Stimulated activated CD4-positive, alpha-beta T cell treated with anti-CD3 and anti-CD28 coated beads, Interleukin-12 subunit alpha, Interleukin-12 subunit beta, amount 100 ng/mL, for 48 hours (primary cell): ENCODE measurements around the gene FHL2.

ENCODE experiments used
- DNase-seq, 3 donors: peaks; one replicate each; pipeline ENCODE4 v3.0.0-alpha.2; 2020; ENCODE audit warnings: low read depth in 2 of 3, low spot score in 1 of 3

The FHL2 gene

GRCh38 chr2:105379741-105380186, 19.1 kb downstream of the FHL2 start:
- no peak for DNase-seq

GRCh38 chr2:105378921-105379383, 19.9 kb downstream of the FHL2 start:
- no peak for DNase-seq

GRCh38 chr2:105378276-105378840, 20.5 kb downstream of the FHL2 start:
- no peak for DNase-seq

GRCh38 chr2:105377871-105378270, 21.0 kb downstream of the FHL2 start:
- DNase-seq: no peak

GRCh38 chr2:105376789-105377240, 22.0 kb downstream of the FHL2 start:
- no peak for DNase-seq

GRCh38 chr2:105376010-105376409, 22.8 kb downstream of the FHL2 start:
- DNase-seq: no peak

GRCh38 chr2:105375001-105375561, 23.8 kb downstream of the FHL2 start:
- DNase-seq: no peak

GRCh38 chr2:105373895-105374401, 24.9 kb downstream of the FHL2 start:
- DNase-seq: no peak

GRCh38 chr2:105373344-105373781, 25.5 kb downstream of the FHL2 start:
- DNase-seq: no peak

GRCh38 chr2:105371810-105372209, 27.0 kb downstream of the FHL2 start:
- DNase-seq: no peak

- no peak for DNase-seq
Observed at GRCh38 chr2:105371156-105371555, 27.7 kb downstream of the FHL2 start.

- DNase-seq: peak; percentile 80 to 88 (median 80)
Observed at GRCh38 chr2:105369777-105370690, 28.8 kb downstream of the FHL2 start.

- no peak for DNase-seq
Observed at GRCh38 chr2:105368759-105369408, 30.0 kb downstream of the FHL2 start.

- DNase-seq: no peak
Observed at GRCh38 chr2:105365206-105365605, 33.6 kb downstream of the FHL2 start.

- DNase-seq: no peak
Observed at GRCh38 chr2:105364436-105365139, 34.3 kb downstream of the FHL2 start.

- DNase-seq: no peak
Observed at GRCh38 chr2:105362862-105363591, 35.8 kb downstream of the FHL2 start.

- DNase-seq: no peak
Observed at GRCh38 chr2:105361102-105361889, 37.6 kb downstream of the FHL2 start.

GRCh38 chr2:105358593-105358992, 40.3 kb downstream of the FHL2 start:
- DNase-seq: no peak

GRCh38 chr2:105357122-105357521, 41.7 kb downstream of the FHL2 start:
- no peak for DNase-seq
